ENCODE results near the gene NABP2.

Gene NABP2

DNA sequence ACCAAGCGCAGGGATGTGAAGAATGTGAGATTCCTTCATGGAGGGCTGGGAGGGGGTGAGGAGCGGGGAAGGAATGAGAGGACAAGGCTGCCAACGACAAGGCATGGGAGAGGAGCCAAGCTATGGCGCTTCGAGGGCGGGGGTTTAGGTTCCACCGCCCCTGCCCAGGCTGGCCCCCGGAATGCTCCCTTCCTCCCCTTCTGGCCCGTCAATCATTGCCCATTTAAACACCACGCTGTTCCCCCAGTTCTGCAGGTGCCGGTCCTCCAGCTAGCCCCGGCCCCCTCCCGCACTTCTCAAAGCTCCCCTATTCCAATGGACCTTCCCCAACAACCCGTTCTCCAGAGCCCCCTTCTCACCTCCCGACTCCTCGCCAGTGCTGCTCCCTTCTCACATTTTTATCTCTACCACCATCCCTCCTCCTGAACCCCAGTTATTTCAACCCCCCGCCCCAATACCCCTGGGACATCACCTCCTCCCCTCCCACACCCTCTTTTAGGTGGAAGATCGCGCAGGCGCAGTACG is 2.8 kb upstream of the NABP2 start:
- H3K9ac ChIP-seq (ENCODE audit: low read length) = peak overlapping the region; percentile 79
- no CpG with 5 or more reads among the region's 21 CpGs for WGBS (ENCODE audit: extremely low coverage, insufficient coverage, insufficient read length)
- peak overlapping the region; percentile 94 for H3K4me2 ChIP-seq (ENCODE audit: low read length)
- DNase-seq = peak; percentile 34 to 67
- H2BK5ac ChIP-seq (ENCODE audit: low read depth, low read length, poor library complexity) = peak overlapping the region; percentile 46
- H3K36me3 ChIP-seq (ENCODE audit: control insufficient read depth in 1 of 2, insufficient read depth in 2 of 2, low read length in 2 of 2) = peaks cover 3 to 7% of the 10 kb centered on the region in 2 experiments
- no peaks in the 10 kb centered on the region for H3K27me3 ChIP-seq (ENCODE audit: insufficient read depth, low read length)
- peak overlapping the region; percentile 9 for H2BK120ac ChIP-seq (ENCODE audit: insufficient read depth, low read length, poor library complexity)
- no peak overlapping the region for H2BK12ac ChIP-seq (ENCODE audit: low read length)
- H3K23ac ChIP-seq (ENCODE audit: low read length) = no peak overlapping the region
- H4K8ac ChIP-seq (ENCODE audit: low read depth, low read length) = peak overlapping the region; percentile 59
- peak overlapping the region; percentile 67 for H3K18ac ChIP-seq (ENCODE audit: low read length)
- H3K4me3 ChIP-seq (ENCODE audit: low read depth, low read length) = peak overlapping the region; percentile 79
- H3K4me1 ChIP-seq (ENCODE audit: control insufficient read depth in 1 of 2, insufficient read depth in 2 of 2, low read length in 2 of 2) = peaks cover 2 to 19% of the 10 kb centered on the region in 2 experiments
- H3K27ac ChIP-seq (ENCODE audit: low read depth, low read length) = peak overlapping the region; percentile 90
- H4K91ac ChIP-seq (ENCODE audit: low read depth, low read length) = peak overlapping the region; percentile 28
- peak overlapping the region; percentile 31 for H3K4ac ChIP-seq (ENCODE audit: low read depth, low read length)
- peak overlapping the region; percentile 69 for H3K14ac ChIP-seq (ENCODE audit: low read length)
- H3K9me3 ChIP-seq (ENCODE audit: insufficient read depth, low read depth, low read length) = peaks cover 3% of the 10 kb centered on the region
- H3K79me2 ChIP-seq (ENCODE audit: control insufficient read depth, insufficient read depth, low read length, poor library complexity) = peaks cover 7% of the 10 kb centered on the region
- H3K79me1 ChIP-seq (ENCODE audit: low read length) = peaks cover 15% of the 10 kb centered on the region
- H2AK5ac ChIP-seq (ENCODE audit: low read length) = no peak overlapping the region
- H4K12ac ChIP-seq (ENCODE audit: low read depth, low read length) = peak overlapping the region; percentile 38
- peak overlapping the region; percentile 32 for H2AFZ ChIP-seq (ENCODE audit: insufficient read depth, low read length, poor library complexity)

DNA sequence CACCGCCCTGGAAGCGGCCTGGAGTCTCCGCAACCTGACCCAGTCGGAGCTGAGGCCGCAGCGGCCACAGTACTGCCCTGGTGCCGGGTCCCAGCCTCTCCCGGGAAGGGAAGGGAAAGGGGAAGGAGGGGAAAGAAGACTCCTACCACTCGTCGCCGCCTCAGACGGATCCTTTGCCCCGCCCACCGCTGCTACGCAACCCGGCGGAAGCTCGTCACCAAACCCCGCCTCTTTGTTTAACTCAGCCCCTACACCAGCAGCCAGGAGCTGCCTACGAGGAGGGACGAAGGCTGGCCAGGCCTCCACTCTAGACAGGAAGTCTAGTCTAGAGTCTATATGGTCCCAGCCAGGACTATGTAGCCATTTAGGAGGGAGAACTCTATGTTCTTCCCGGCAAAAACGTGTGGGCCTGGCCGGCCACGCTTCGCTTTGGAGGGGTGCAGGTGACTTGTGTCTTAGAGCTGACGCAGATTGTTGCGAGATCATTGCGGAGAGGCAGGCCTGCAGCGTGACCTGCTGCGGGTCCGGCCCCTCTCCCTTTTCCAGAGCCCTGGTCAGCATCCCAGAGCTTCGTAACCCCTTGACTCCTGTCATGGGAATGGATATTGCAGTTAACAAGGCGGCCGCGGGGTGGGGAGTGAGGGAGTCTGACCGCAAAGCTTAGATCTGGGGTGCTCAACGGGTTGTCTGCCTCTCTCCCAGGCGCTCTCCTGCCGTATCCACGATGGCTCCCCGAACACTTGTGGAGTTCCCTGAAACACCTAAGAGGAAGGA is 2.2 kb upstream of the NABP2 start, which contains the start of gene RNF41:
RNF41 (minus strand) TSS at position 166 of the 774 bp plus-strand sequence. CDS start 7,875 bp downstream, outside the sequence.
- H2AK5ac ChIP-seq (ENCODE audit: low read length) = peak within 1 kb of the TSS; percentile 98
- H2AFZ ChIP-seq (ENCODE audit: insufficient read depth, low read length, poor library complexity) = peak within 1 kb of the TSS; percentile 82
- H3K27ac ChIP-seq (ENCODE audit: low read depth, low read length) = peak within 1 kb of the TSS; percentile 98
- no peak within 1 kb of the TSS for H3K23ac ChIP-seq (ENCODE audit: low read length)
- peaks cover 3% of the 10 kb centered on the region for H3K9me3 ChIP-seq (ENCODE audit: insufficient read depth, low read depth, low read length)
- H3K4me1 ChIP-seq (ENCODE audit: control insufficient read depth in 1 of 2, insufficient read depth in 2 of 2, low read length in 2 of 2) = peaks cover 2 to 19% of the 10 kb centered on the region in 2 experiments
- peak within 1 kb of the TSS; percentile 95 for H3K18ac ChIP-seq (ENCODE audit: low read length)
- peak within 1 kb of the TSS; percentile 90 for H4K91ac ChIP-seq (ENCODE audit: low read depth, low read length)
- H3K9ac ChIP-seq (ENCODE audit: low read length) = peak within 1 kb of the TSS; percentile 83
- peak within 1 kb of the TSS; percentile 79 for H3K4me3 ChIP-seq (ENCODE audit: low read depth, low read length)
- peak within 1 kb of the TSS; percentile 85 for H4K12ac ChIP-seq (ENCODE audit: low read depth, low read length)
- peak within 1 kb of the TSS; percentile 94 for H3K4me2 ChIP-seq (ENCODE audit: low read length)
- peak within 1 kb of the TSS; percentile 65 for H3K4ac ChIP-seq (ENCODE audit: low read depth, low read length)
- peaks cover 15% of the 10 kb centered on the region for H3K79me1 ChIP-seq (ENCODE audit: low read length)
- H3K36me3 ChIP-seq (ENCODE audit: control insufficient read depth in 1 of 2, insufficient read depth in 2 of 2, low read length in 2 of 2) = peaks cover 2 to 3% of the 10 kb centered on the region in 2 experiments
- H3K27me3 ChIP-seq (ENCODE audit: insufficient read depth, low read length) = no peaks in the 10 kb centered on the region
- peak within 1 kb of the TSS; percentile 28 for H2BK12ac ChIP-seq (ENCODE audit: low read length)
- peaks cover 7% of the 10 kb centered on the region for H3K79me2 ChIP-seq (ENCODE audit: control insufficient read depth, insufficient read depth, low read length, poor library complexity)
- H3K14ac ChIP-seq (ENCODE audit: low read length) = peak within 1 kb of the TSS; percentile 81
- peak within 1 kb of the TSS; percentile 98 for H4K8ac ChIP-seq (ENCODE audit: low read depth, low read length)
- peak; percentile 98 to 99 for DNase-seq
- WGBS (ENCODE audit: extremely low coverage, insufficient coverage, insufficient read length) = no CpG with 5 or more reads among the region's 42 CpGs
- H2BK120ac ChIP-seq (ENCODE audit: insufficient read depth, low read length, poor library complexity) = peak within 1 kb of the TSS; percentile 48
- peak within 1 kb of the TSS; percentile 82 for H2BK5ac ChIP-seq (ENCODE audit: low read depth, low read length, poor library complexity)

DNA sequence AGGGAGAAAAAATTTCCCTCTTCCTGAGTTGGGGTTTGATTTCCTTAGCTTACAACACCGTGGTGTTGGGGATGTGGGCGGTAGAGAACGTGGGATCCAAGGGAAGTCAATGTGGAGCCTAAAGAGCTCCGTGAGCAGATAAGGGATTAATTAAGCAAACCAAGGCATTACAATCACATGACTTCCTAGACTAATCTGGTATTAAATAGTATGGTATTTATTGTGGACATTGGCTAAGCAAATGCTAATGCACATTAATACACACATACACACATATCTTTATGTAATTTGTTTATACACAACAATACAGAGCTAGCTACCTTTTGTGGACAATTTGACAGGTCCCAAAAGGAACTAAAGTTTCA is 1.6 kb upstream of the NABP2 start:
- Histone ChIP-seq H3K9ac (ENCODE audit: low read length) (peak overlapping the region; percentile 24), H3K18ac (ENCODE audit: low read length) (peak overlapping the region; percentile 95), H2AFZ (ENCODE audit: insufficient read depth, low read length, poor library complexity) (peak overlapping the region; percentile 82), H3K9me3 (ENCODE audit: insufficient read depth, low read depth, low read length) (peaks cover 3% of the 10 kb centered on the region), H3K27me3 (ENCODE audit: insufficient read depth, low read length) (no peaks in the 10 kb centered on the region), H2AK5ac (ENCODE audit: low read length) (peak overlapping the region; percentile 98), H2BK12ac (ENCODE audit: low read length) (peak overlapping the region; percentile 28), H3K4ac (ENCODE audit: low read depth, low read length) (peak overlapping the region; percentile 65), H4K91ac (ENCODE audit: low read depth, low read length) (peak overlapping the region; percentile 90), H3K23ac (ENCODE audit: low read length) (no peak overlapping the region), H3K4me3 (ENCODE audit: low read depth, low read length) (no peak overlapping the region), H2BK120ac (ENCODE audit: insufficient read depth, low read length, poor library complexity) (peak overlapping the region; percentile 48), H3K4me2 (ENCODE audit: low read length) (peak overlapping the region; percentile 78), H3K14ac (ENCODE audit: low read length) (peak overlapping the region; percentile 81), H3K36me3 (ENCODE audit: control insufficient read depth in 1 of 2, insufficient read depth in 2 of 2, low read length in 2 of 2) (peaks cover 2% of the 10 kb centered on the region in 2 experiments), H3K27ac (ENCODE audit: low read depth, low read length) (peak overlapping the region; percentile 98), H3K79me2 (ENCODE audit: control insufficient read depth, insufficient read depth, low read length, poor library complexity) (peaks cover 6% of the 10 kb centered on the region), H4K8ac (ENCODE audit: low read depth, low read length) (peak overlapping the region; percentile 98), H3K79me1 (ENCODE audit: low read length) (peaks cover 15% of the 10 kb centered on the region), H4K12ac (ENCODE audit: low read depth, low read length) (peak overlapping the region; percentile 85), H2BK5ac (ENCODE audit: low read depth, low read length, poor library complexity) (peak overlapping the region; percentile 82), H3K4me1 (ENCODE audit: control insufficient read depth in 1 of 2, insufficient read depth in 2 of 2, low read length in 2 of 2) (peaks cover 2 to 19% of the 10 kb centered on the region in 2 experiments)
- no CpG with 5 or more reads among the region's 4 CpGs for WGBS (ENCODE audit: extremely low coverage, insufficient coverage, insufficient read length)
- peak in 1 of 2 donors; percentile 40 for DNase-seq

DNA sequence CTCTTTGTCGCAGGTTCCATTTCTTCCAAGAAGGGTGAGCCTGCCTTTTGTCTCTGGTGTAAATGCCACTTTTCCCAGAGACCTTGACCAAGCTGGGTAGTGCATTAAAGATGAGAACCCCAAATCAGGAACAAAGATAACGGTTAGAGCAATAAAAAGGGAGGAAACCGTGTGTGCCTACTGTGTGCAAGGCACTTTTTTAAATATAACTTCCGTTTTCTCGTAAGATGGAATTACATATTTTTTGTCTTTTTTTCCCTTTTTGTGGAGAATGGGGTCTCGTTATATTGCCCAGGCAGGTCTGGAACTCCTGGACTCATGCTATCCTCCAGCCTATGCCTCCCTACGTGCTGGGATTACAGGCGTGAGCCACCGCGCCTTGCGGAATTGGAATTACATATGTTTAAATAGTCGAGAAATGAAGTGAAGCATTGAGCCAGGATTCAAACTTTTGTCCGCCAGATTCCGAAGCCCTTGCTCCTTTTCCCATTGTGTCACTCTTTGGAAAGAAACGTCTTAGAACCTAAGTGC is 506 bp upstream of the NABP2 start:
- Histone ChIP-seq H3K27ac (ENCODE audit: low read depth, low read length) (peak overlapping the region; percentile 58), H3K18ac (ENCODE audit: low read length) (no peak overlapping the region), H2AK5ac (ENCODE audit: low read length) (no peak overlapping the region), H3K36me3 (ENCODE audit: control insufficient read depth in 1 of 2, insufficient read depth in 2 of 2, low read length in 2 of 2) (peaks cover 0 to 2% of the 10 kb centered on the region in 2 experiments), H3K9me3 (ENCODE audit: insufficient read depth, low read depth, low read length) (peaks cover 3% of the 10 kb centered on the region), H3K4me3 (ENCODE audit: low read depth, low read length) (no peak overlapping the region), H4K91ac (ENCODE audit: low read depth, low read length) (peak overlapping the region; percentile 72), H3K14ac (ENCODE audit: low read length) (peak overlapping the region; percentile 73), H3K79me2 (ENCODE audit: control insufficient read depth, insufficient read depth, low read length, poor library complexity) (peaks cover 5% of the 10 kb centered on the region), H4K8ac (ENCODE audit: low read depth, low read length) (peak overlapping the region; percentile 92), H3K23ac (ENCODE audit: low read length) (no peak overlapping the region), H4K12ac (ENCODE audit: low read depth, low read length) (no peak overlapping the region), H3K9ac (ENCODE audit: low read length) (peak overlapping the region; percentile 42), H3K27me3 (ENCODE audit: insufficient read depth, low read length) (no peaks in the 10 kb centered on the region), H2AFZ (ENCODE audit: insufficient read depth, low read length, poor library complexity) (peak overlapping the region; percentile 72), H2BK120ac (ENCODE audit: insufficient read depth, low read length, poor library complexity) (peak overlapping the region; percentile 68), H3K4me1 (ENCODE audit: control insufficient read depth in 1 of 2, insufficient read depth in 2 of 2, low read length in 2 of 2) (peaks cover 2 to 19% of the 10 kb centered on the region in 2 experiments), H3K4ac (ENCODE audit: low read depth, low read length) (no peak overlapping the region), H2BK12ac (ENCODE audit: low read length) (no peak overlapping the region), H3K79me1 (ENCODE audit: low read length) (peaks cover 15% of the 10 kb centered on the region), H2BK5ac (ENCODE audit: low read depth, low read length, poor library complexity) (no peak overlapping the region), H3K4me2 (ENCODE audit: low read length) (peak overlapping the region; percentile 77)
- DNase-seq = no peak
- WGBS (ENCODE audit: extremely low coverage, insufficient coverage, insufficient read length) = no CpG with 5 or more reads among the region's 15 CpGs
